Stimulated activated CD4-positive, alpha-beta T cell treated with anti-CD3 and anti-CD28 coated beads, TNF-alpha, amount 100 ng/mL, for 4 hours (primary cell): Measurements from ENCODE around the gene CLDN1.

Experiments
- DNase-seq, 3 experiments: peaks; one replicate each; pipeline ENCODE4 v3.0.0-alpha.2; 2020; ENCODE audit warnings: low read depth in 3 of 3

Gene CLDN1, protein sequence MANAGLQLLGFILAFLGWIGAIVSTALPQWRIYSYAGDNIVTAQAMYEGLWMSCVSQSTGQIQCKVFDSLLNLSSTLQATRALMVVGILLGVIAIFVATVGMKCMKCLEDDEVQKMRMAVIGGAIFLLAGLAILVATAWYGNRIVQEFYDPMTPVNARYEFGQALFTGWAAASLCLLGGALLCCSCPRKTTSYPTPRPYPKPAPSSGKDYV

DNA sequence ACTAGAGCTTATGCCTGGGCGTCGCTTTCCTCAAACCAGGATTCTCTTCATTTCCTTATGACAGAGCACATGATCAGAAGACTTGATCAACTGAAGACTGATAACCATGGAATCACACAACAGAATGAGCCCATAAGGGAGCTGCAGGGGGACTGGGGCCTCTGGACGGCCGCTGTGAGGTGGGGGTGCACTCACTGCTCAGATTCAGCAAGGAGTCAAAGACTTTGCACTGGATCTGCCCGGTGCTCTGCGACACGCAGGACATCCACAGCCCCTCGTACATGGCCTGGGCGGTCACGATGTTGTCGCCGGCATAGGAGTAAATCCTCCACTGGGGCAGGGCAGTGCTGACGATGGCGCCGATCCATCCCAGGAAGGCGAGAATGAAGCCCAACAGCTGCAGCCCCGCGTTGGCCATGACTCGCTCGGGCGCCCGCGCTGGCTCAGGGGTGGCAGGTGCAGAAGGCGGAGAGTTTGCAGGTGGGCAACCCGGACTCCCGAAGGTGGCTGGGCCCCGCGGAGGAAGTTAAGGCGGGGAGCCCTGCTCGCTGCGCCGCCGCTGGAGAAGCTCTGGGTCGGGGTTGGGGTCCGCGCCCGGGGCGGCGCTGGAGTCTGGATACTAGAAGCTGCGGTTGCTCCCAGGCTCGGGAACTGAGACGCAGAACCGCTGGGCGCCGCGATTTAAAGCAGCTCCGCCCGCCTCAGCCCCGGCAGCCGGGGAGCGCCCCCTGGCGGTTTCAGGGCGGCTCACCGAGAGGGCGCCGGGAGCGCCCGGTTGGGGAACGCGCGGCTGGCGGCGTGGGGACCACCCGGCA lies at the start of gene CLDN1:
TSS of gene CLDN1 (minus strand) at position 658 of the 815 bp plus-strand sequence. CDS start at position 418, 240 bp downstream.
- DNase-seq, result peak; percentile 53 to 64 (median 55)

DNA sequence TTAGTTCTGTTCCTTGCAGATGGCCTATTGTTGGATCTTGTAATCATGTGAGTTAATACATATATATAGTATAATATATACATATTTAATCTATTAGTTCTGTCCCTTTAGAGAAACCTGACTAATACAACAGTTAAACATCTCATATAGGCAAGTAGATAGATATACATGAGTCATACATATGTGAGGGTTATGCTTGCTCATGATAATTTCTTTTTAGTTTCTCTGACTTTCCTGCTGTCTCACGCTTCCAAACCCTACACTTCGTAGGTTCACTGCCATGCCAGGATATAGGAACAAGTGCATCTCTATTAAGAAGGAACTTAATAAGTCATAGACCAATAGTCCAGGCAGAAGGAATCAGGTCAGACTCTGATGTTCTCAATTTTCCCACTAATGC lies 48.9 kb upstream of the CLDN1 start:
- no peak for DNase-seq

- DNase-seq, result no peak
Observed at GRCh38 chr3:190370369-190370768, 48.1 kb upstream of the CLDN1 start.

- DNase-seq, result no peak
Observed at GRCh38 chr3:190369668-190370295, 47.5 kb upstream of the CLDN1 start.

DNA sequence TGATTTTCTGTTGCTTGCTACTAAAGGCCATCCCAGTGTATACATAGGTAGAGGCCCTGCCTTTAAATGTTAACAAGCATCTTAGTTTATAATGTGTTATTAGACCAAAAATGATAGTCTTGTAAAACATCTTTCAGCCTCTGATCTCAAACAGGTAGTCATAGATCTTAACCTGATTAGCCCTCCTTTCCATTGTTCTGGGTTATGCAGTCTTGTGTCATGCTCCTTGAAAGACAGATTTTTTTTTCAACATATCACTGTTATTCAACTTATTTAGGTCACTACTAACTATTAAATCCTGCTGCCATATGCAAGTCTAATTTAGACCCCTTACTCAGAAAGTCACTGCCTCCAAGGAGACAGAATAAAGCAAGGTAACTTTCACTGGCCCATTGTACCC lies 46.6 kb upstream of the CLDN1 start:
- no peak for DNase-seq

- no peak for DNase-seq
Observed at GRCh38 chr3:190366133-190366532, 43.9 kb upstream of the CLDN1 start.

GRCh38 chr3:190362258-190362657 lies 40.0 kb upstream of the CLDN1 start:
- DNase-seq, result no peak

DNA sequence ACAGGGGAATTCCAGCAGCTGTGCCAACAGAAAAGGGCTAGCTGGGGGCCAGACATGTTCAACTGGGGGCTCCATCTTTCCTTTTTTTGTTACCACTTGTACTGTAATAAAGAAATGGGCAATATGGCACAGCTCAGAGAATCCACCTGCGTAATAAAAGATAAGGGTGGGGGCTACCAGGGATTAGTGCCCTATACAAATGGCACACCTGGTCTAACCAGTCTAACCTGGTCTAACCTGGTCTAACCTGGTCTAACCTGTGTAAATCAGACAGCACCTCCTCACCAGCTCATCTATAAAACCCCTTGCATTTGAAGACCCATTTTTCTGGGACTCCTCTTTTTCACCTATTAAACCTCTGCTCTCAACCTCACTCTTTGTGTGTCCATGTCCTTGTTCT lies 39.5 kb upstream of the CLDN1 start:
- DNase-seq, result no peak

- DNase-seq, result no peak
Observed at GRCh38 chr3:190360228-190360627, 38.0 kb upstream of the CLDN1 start.

DNA sequence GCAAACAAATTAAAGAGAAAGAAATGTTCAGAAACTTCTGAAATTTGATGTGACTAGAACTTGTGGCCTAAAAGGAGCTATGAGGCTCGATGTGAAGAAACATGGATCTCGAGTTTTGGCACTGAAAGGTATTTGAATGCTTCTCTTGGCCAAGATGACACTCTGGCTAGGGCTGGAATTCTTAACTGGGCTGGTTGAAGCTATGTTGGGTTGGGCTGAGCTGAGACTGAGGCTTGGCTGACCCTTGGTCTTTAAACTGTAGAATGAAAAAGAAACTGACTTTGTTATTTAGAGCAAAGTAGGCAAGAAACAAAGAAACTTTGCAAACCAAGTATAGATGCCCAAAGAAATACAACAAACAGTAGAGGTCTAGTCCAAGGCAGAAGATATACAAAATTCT lies 37.6 kb upstream of the CLDN1 start:
- no peak for DNase-seq

GRCh38 chr3:190357468-190357867 lies 35.2 kb upstream of the CLDN1 start:
- no peak for DNase-seq

DNA sequence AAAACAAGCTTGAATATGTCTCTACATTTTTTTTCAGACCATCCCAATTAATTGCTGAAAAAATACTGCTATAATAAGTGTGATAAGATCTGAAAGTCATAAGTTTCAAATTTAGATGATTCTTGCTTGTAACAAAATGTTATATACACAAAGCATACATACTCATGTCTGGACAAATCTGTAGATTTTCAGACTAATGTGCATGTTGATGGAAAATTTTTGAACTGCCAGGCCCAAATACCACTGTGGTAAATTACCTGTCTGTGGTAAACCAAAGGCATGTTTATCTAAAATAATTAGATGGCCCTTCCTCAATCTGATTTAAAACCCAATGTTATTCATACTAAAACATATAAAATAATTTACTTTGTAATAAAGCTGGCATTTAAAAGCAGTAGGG lies 34.0 kb upstream of the CLDN1 start:
- DNase-seq, result no peak

GRCh38 chr3:190352861-190353457 lies 30.7 kb upstream of the CLDN1 start:
- no peak for DNase-seq

DNA sequence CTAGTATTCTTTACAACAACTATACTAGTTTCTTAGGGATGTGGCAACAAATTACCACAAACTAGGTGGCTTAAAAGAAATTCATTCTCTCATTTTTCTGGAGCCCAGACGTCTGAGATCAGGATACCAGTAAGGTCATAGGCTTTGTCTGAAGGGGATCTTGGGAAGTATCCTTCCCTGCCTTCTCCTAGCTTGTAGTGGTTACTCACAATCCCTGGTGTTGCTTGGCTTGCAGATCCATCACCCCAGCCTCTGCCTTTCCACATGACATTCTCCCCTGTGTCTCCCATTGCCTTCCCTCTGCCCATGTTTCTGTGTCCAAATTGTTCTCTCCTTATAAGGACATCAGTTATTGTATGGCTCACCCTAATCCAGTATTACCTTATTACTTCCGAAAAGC lies 24.3 kb upstream of the CLDN1 start:
- no peak for DNase-seq

DNA sequence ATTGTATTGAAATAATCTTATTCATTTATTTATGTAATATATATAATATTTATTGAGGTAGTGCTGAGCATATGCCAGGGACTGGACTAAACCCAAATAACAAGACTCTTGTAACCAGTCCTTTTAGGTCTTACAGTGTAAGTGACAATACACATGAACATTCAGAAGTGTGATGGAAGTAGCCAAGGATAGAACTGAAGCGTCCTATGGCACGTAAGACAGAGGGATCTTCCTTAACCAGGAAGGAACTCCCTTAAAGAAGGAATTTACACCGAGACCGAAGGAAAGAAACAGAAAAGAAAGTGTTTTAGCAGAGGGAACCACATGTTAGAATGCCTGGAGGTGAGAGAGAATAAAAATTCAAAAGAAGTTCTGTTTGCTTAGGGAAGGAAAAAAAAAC lies 23.6 kb upstream of the CLDN1 start:
- no peak for DNase-seq

- no peak for DNase-seq
Observed at GRCh38 chr3:190345027-190345821, 23.0 kb upstream of the CLDN1 start.

- no peak for DNase-seq
Observed at GRCh38 chr3:190340071-190340470, 17.8 kb upstream of the CLDN1 start.

DNA sequence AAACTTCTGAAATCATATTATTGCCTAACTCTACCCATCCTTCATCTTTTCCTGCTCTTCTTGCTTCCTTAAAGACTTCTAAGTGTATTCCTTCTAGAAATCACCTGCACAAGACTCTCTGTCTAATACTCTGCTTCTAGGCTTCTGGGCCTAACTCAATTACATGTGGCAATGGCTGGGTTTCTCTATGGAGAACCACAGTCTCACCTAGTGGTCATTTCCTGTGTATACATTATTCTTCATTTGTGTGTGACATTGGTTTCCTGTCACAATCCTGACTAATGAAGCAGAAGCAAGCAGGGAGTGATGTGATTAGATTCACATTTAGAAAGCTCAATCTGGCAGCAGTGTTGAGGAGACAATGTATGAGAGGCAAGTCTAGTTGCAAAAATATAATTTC lies 16.9 kb upstream of the CLDN1 start:
- no peak for DNase-seq

DNA sequence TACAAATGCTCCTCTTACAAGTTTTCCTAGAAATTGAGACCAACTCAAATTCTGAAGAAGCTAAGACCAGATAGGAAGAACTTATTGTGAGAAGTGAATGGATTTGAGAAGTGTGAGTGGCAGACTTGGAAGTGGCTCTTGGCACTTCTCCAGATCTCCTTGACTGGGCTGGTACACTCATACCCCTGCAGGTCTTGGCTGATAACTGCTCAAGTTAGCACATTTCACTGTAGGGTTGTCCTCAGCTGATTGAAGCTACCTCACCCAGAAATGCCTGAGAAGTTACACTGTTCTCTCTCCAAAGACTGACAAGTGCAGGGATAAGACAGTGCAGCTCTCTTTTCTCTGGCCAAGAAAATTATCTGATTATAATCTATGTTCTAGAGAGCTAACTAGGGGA lies 16.5 kb upstream of the CLDN1 start:
- DNase-seq, result no peak

DNA sequence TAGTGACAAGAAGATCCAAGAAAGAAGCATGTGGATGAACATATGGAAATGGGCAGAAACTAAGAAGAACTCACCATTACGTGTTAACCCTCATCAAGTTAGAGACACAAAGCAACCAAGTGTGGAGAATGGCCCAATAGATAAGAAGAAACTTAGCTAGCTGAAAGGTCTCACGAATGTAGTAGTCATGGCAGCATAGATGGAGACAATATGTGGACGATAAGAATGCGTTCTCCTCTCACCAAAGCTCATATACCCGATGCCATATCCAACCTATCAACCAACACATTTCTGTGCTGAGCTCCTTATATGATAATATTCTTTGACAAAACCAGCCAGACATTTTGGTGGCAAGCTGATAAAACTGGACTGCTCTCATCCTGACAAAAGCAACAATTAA lies 15.1 kb upstream of the CLDN1 start:
- no peak for DNase-seq

GRCh38 chr3:190336516-190337189 lies 14.4 kb upstream of the CLDN1 start:
- no peak for DNase-seq
